ENCODE data around the gene MTUS2.

Gene MTUS2

DNA sequence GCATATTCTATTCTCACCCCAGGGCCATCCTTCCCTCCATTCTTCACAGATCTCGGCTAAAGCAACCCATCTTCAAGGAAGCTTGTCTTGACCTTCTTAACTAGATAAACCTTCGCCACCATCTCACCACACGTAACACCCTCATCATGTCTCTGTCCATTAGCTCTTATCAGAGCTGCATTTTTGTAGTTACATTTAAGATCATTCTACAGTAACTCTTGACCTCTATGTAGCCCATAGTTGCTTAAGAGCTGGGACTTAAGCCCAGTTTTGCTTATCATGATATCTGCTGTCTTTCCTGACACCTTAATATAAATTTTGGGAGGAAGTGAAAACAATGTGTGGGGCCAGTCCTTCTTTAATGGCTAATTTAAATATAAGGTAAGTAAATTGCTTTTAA lies 345.1 kb downstream of the MTUS2 start:
- CTCF ChIA-PET: interaction anchor here (1.0 kb wide), 1 partner anchor 12 kb away, joined by 4 read pairs; no protein-coding TSS in a partner anchor
- TF ChIP-seq, protein P1, sequence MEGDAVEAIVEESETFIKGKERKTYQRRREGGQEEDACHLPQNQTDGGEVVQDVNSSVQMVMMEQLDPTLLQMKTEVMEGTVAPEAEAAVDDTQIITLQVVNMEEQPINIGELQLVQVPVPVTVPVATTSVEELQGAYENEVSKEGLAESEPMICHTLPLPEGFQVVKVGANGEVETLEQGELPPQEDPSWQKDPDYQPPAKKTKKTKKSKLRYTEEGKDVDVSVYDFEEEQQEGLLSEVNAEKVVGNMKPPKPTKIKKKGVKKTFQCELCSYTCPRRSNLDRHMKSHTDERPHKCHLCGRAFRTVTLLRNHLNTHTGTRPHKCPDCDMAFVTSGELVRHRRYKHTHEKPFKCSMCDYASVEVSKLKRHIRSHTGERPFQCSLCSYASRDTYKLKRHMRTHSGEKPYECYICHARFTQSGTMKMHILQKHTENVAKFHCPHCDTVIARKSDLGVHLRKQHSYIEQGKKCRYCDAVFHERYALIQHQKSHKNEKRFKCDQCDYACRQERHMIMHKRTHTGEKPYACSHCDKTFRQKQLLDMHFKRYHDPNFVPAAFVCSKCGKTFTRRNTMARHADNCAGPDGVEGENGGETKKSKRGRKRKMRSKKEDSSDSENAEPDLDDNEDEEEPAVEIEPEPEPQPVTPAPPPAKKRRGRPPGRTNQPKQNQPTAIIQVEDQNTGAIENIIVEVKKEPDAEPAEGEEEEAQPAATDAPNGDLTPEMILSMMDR (IDR thresholded peaks at IDR 0.05; ENCODE audit: control extremely low read depth, extremely low read depth, low read depth, missing control alignments): no peak
- no peak for DNase-seq (ENCODE audit: extremely low spot score)
- POLR2A ChIA-PET: no interaction called here

DNA sequence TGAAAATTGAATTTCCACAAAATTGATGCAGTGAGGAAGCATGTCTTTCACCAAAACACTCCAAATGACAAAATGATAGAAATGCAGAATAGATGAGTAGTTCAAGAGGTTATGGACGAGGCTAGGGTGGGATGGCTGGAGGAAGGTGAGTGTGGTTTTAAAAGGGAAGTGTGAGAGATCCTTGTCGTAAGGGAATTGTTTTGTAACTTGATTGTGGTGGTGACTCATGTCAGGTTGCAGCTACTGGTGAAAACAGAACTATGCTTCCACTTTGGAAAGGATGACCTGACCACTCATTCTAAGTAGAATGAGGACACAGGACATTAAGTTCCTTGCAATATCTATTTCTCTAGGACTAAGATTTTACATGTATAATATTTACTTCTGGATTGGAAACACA lies 345.7 kb downstream of the MTUS2 start:
- ChIA-PET CTCF (interaction anchor here (1.0 kb wide), 1 partner anchor 12 kb away, joined by 4 read pairs; no protein-coding TSS in a partner anchor), POLR2A (no interaction called here)
- TF ChIP-seq, protein P1 (IDR thresholded peaks at IDR 0.05; ENCODE audit: control extremely low read depth, extremely low read depth, low read depth, missing control alignments): no peak
- no peak for DNase-seq (ENCODE audit: extremely low spot score)

DNA sequence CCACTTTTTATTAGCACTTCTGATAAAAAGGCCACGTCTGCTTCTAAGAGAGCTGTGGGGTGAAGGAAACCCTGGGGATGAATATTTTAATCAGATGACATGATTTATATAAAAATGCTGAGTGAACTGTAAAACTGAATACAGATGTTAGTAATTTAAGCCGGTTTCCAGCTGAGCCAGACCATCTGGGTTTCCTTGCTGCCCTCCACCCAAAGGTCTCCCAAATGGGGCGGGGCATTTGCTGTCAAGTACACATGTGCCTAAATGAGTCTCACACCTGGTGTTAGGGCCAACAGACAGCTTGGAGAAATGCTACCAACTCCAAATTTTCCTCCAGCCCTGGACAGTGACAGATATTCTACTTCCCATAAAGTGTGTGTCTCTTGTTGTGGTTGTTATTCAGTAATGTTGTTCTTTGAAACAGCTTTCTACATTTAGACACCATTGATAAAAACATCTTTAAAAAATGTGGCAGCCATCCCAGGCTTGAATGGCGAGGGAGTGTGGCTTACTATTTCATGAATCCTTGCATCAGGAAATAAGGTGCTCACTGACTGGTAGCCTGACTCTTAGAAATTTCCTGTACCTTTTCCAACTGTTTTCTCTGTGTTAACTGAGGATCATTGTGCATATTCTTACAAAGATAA lies 350.4 kb downstream of the MTUS2 start:
- DNase-seq (ENCODE audit: extremely low spot score): no peak
- CTCF ChIA-PET: no interaction called here
- TF ChIP-seq, protein P1 (IDR thresholded peaks at IDR 0.05; ENCODE audit: control extremely low read depth, extremely low read depth, low read depth, missing control alignments): no peak
- POLR2A ChIA-PET: no interaction called here

DNA sequence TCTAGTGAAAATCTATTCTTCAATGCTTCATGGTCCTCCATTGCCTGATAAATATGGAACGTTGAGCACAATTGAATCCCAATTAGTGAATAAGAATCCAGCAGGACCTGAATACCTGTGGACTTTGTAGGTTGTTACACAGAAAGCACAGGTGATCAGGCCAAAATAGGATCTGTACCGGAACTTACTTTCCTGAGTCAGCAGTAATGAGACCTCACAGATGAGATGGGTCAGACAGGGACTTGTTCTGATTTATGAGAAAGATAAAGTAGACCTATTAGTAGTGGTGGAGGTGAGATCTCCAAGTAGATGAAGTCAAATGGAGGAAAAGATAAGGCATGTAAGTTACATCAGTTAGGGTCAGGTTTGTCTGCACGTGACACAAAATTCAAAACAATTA lies 351.1 kb downstream of the MTUS2 start:
- POLR2A ChIA-PET: no interaction called here
- no peak for DNase-seq (ENCODE audit: extremely low spot score)
- CTCF ChIA-PET: no interaction called here
- TF ChIP-seq, protein P1 (IDR thresholded peaks at IDR 0.05; ENCODE audit: control extremely low read depth, extremely low read depth, low read depth, missing control alignments): no peak

DNA sequence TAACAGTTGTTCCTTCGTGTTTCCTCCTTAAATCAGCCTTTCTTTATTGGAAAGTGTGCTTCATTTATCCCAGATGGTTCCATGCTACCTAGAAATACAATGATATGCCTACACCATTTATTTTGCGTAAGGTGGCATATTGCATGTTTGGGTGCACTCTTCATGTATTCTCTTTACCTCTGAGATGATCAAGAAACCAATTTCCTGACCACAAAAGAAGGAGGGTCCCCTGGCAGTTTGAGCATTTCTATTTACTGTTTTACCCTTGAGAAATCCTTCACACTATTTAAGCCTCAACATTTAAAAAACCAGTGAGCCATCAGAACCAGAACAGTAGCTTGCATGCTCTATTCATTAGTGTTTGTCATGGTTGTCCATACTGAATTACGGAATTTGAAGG lies 354.0 kb downstream of the MTUS2 start:
- no peak for DNase-seq (ENCODE audit: extremely low spot score)
- CTCF ChIA-PET: no interaction called here
- POLR2A ChIA-PET: no interaction called here
- TF ChIP-seq, protein P1 (IDR thresholded peaks at IDR 0.05; ENCODE audit: control extremely low read depth, extremely low read depth, low read depth, missing control alignments): no peak

DNA sequence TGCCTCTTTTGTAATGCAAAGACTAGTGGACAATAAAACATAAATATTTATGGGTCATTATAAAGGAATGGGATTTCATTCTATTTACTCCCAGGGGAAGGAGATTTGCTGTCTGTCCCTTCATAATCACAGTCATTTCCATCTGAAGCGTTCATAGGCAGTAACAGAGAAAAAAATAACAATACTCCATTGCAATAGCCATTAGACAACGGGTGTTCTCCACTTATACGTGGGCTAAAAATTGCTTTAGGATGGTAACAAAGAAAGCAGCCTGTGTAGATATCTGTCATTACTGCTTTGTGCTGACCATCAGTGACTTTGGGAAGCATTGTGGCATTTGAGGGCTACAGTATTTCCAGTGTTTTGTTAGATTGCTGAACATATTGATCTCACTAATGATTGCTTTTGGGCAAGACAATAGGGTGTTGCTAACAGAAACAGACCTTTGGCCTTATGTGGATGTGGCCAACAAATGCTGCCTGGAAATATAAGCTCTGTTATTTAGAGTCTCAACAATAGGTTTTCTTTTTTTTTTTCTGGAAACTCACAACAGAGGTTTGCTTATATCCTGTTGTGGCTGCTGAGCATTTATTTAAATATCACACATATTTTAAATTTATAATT lies 355.2 kb downstream of the MTUS2 start:
- CTCF ChIA-PET: interaction anchor here (1.2 to 1.5 kb wide), 3 partner anchors 10 to 24 kb away, joined by 3 to 4 read pairs (median 3); no protein-coding TSS in a partner anchor
- POLR2A ChIA-PET: no interaction called here
- TF ChIP-seq, protein P1 (IDR thresholded peaks at IDR 0.05; ENCODE audit: control extremely low read depth, extremely low read depth, low read depth, missing control alignments): no peak
- no peak for DNase-seq (ENCODE audit: extremely low spot score)

Measured in GM10248 (cell line).